ENCODE measurements around the gene FOXK2.
A peak's percentile ranks its signal among the peaks of the same experiment; 100 is the strongest.

The FOXK2 gene

DNA sequence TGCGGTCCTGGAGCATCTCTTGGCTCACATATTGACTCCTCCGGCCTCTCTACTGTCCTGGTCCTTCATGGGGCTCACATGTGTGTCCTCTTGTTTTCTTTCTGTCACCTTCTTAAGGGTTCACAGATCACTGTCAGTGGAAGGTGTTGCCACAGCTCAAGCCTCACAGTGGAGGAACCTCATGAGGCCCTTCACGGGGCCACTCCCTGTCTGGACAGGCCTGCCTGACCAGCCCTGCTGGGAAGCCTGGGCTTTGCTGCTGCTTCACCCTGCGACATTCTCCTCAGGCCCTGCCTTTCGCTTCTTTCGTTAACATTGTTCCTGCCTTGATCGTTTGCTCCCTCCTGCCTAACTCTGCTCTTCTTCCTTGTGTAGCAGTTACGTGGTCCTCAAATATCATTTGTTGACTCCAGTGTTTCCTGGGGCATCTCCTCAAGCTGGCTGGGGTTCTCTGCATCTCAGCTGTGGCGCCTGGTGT lies 72.8 kb downstream of the FOXK2 start:
- DNase-seq: no peak

DNA sequence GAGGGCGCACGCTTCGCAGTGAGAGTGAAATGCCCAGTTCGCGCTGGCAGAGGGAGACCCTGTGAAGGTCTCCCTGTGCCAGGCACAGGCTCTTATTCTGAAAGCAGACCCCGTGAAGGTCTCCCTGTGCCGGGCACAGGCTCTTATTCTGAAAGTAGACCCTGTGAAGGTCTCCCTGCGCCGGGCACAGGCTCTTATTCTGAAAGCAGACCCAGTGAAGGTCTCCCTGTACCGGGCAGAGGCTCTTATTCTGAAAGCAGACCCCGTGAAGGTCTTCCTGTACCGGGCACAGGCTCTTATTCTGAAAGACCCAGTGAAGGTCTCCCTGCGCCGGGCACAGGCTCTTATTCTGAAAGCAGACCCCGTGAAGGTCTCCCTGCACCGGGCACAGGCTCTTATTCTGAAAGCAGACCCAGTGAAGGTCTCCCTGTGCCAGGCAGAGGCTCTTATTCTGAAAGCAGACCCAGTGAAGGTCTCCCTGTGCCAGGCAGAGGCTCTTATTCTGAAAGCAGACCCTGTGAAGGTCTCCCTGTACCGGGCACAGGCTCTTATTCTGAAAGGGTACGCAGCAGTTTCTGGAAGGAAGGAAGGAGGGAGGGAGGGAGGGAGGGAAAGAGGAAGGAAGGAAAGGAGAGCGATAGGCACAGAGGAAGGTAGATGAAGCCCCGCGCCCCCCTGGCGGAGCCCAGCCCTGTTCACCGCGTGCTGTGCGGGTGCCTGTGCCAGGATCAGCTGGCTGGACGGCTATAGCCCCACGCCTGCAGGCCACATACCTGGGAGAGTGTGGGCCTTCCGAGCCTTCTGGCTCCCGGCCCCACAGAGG lies 73.4 kb downstream of the FOXK2 start:
- DNase-seq: peak; percentile 85

DNA sequence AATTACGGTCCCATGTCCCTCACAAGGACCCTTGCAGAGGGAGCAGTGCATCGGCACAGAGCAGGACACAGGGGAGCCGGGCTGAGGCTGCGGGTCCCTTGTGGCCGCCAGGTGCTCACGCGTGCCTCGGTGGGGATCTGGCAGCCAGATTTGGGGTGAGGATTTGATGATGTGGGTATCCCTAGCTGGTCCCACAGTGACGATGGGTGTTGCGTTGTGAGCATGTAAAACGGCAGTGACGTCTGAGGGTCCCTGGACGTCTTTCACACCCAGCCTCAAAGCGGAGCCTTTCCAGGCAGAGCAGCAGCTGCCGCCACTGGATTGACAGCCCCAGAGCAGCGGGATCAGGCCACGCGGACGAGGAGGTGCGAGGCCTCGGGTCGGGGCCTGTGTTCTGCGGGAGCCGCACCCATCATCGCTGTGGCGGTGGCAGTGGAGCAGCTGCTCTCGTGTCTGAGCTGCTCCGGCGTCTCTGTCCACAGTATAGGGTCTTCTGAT lies 74.1 kb downstream of the FOXK2 start:
- DNase-seq: no peak

DNA sequence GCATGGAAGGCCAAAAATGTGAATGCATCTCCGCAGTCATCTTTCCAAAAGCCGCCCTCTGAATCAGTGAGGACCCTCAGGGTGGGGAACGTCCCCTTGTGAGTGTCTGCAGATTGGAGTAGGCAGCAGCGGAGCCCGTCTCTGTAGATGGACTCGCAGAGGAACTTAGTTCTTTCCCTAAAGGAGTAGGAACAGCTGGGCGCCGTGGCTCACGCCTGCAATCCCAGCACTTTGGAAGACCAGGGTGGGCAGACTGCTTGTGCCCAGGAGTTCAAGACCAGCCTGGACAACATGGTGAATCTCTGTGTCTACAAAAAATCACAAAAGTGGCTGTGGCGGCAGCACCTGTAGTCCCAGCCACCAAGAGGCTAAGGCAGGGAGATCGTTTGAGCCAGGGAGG lies 75.0 kb downstream of the FOXK2 start:
- DNase-seq: no peak

DNA sequence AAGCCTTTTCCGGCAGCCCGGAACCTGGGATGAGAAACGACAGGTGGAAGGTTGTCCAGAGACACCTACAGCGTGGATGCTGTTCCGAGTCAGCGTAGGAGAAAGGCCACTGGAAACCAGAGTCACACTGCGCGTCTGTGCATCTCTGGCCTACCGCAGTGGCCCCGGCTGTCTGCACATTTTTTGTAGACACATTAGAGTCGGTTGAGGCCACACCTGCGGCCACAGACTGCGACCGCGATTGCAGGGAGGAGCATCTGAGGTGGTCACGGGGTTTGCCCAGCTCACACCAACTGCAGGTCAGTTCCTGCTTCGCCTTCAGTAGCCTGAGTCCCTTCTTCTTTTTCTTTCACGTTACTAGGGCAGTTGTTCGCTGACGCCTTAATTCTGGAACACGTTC lies 76.4 kb downstream of the FOXK2 start:
- no peak for DNase-seq

DNA sequence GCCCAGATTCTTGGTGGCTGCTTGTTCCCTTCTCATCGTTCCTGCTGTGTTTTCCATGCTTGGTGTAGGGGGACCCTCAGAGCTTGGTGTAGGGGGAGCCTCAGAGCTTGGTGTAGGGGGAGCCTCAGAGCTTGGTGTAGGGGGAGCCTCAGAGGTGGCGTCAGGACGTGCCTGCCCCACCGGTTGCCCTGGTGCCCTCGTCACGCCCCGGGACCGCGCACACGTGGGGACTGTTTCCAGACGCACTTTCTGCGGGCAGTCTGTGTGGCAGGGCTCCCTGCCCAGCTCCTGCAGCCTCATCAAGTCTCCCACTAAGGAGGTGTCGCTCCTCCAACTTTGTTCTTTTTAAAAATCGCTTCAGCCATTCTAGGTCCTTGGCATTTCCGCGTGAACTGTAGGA lies 76.8 kb downstream of the FOXK2 start:
- no peak for DNase-seq

DNA sequence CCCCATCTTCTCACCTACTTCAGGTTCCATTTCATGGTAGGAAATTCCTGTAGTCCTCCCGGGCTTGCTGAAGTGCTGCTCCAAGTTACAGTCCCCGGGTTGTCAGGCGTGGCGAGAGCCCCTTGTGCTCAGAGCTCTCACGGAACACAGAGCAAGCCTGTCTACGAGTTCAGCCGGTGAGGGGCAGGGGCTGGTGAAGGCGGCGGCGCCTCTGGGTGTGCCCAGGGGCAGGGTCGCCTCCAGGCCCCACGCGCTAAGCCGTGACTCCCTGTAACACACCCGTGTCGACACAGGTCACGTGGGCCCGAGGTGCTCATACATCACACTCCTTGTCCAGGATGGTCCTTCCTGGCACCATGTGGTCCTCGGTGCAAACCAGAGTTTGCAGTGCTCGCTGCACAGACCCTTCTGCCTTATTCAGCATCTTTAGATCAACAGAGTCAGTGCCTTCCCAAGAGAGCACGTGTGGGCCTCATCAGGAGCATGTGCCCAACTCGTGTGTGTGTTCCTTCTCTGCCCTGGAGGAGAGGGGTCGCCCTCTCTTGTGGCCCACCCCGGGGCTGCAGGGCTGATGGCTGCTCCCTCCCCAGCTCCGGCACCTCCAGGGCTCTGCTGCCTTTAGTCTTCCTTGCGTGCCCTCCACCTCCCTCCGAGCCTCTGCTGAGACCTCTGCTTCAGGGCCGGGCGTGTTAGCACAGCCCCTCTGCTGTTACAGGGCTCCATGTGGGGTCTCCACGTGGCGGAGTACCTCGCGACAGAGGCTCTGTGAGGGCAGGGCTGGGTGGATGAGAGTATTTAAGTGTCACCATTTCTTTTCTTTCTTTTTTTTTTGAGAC lies 77.5 kb downstream of the FOXK2 start:
- no peak for DNase-seq

DNA sequence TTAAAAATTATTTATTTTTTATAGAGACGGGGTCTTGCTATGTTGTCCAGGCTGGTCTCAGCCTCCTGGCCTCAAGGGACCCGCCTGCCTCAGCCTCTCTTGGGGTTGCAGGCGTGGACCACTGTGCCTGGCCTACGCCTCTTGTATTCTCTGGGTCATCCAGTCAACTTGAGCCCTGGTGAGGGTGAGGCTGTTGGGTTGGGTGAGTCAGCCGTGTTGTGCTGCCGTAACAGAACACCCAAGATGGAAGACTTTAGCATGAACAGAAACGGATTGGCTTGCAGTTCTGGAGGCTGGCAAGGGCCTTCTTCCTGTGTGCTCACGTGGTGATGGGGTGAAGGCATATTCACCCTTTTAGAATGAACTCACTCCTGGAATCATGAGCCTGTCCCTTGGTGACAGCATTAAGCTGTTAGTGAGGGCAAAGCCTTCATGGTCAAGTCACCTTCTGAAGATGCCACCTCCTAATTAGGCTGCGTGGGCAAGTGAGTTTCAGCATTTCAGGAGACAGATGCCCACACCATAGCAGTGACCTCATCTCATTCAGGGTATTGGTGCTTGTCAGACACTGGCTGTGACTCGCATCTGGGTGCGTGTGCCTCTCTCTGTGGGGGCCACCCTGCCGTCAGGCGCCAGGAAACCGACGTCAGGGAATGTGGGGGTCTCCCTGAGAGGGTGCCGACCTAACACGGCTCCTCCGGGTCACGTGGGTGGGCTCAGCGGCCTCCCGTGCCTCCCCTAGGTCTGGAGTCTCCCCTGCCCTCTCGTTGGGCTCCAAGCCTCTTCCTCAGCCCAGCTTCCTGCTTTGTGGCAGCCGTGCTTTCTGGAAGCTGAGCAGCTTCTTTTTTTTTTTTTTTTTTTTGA lies 79.0 kb downstream of the FOXK2 start:
- no peak for DNase-seq

DNA sequence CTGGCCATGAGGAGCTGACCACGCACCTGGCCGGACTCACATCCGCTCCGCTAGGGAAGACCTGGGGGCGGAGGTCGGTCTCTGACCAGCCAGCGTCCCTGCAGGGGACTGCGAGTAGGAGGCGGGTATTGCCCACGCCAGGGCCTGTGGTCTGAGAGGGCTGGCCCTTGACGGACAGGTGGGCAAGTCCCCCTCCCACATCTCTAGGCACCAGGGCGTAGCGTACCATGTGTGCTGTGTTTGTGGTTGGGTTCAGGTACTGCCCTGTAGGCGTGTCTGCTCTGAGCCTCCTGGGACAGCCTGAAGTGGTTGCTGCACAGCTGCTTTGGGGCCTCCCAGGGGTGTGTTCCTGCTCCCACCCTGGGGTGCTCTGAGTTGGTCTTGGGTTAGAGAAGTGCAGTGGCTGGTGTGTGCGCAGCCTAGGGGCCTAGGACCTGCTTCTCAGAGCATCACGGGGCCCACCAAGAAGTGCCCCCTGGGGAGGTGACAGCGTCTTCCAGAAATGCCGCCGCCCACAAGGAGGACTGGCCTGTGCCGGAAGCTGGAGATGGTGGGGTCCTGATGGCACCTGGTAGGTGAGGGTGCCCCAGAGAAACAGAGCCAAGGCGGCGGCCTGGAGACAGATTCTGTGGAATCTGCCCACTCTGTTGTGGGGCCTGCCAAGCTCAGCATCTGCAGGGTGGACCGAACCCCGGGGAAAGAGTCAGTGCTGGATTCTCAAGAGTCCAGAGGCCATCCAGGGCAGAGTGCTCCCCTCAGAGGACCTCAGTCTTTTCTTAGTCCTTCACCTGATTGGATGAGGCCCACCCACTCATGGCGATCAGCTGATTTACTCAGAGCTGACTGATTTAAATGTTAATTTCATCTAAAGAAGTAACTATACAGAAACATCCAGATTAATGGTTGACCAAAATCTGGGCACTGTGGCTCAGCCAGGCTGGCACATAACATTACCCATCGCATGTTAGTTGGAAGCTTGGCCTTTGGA lies 80.4 kb downstream of the FOXK2 start:
- DNase-seq: no peak

DNA sequence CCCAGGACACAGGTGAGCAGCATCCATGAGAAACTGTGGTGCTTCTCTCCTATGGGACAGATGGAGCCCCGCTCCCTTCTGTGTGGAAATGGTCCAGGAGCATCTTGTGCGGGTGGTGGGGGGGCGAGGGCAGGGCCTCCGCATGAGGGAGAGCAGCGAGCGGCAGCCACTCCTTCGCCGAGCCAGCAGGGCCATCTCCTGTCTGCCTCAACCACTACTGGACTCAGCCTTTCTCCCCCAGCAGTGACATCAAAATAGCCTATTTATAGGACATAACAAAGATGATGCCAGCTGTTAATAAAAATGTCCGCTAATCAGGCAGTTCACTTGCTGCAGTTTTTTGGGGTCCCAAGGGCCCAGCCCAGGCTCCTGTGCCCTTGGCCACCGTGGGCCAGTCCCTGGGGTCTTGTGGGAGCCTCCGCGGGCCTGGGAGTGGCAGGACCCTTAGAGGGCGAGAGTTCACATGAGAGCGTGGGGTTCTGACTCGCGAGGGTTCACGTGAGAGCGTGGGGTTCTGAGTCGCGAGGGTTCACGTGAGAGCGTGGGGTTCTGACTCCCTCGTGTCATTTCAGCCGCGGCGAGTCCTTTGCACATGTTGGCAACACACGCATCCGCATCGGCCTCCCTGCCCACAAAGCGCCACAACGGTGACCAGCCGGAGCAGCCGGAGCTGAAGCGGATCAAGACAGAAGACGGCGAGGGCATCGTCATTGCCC lies 81.4 kb downstream of the FOXK2 start:
- DNase-seq: no peak

DNA sequence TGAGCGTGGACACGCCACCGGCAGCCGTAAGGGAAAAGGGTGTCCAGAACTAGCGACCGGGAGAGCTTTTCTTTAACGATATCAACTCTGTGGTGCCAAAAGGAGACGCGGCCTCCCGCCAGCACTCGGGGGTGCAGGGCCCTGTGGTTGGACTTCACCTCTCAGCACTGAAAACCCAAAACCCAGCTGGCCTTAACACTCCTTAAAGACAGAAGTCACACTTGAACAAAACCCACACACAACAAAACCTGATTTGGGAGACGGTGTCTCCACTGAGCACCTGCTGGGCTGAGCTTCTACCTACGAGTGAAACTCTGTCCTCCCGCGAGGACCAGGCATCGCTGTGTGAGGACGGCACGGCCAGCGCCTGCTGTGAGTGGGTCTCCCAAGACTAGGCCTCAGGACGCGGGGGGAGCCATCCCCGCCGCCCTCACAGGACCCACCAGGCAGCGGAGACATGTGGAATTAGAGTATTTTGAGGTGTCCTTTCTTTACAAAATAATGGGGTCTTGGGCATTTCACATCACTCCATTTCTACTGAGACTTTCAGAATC lies 82.0 kb downstream of the FOXK2 start:
- DNase-seq: no peak

DNA sequence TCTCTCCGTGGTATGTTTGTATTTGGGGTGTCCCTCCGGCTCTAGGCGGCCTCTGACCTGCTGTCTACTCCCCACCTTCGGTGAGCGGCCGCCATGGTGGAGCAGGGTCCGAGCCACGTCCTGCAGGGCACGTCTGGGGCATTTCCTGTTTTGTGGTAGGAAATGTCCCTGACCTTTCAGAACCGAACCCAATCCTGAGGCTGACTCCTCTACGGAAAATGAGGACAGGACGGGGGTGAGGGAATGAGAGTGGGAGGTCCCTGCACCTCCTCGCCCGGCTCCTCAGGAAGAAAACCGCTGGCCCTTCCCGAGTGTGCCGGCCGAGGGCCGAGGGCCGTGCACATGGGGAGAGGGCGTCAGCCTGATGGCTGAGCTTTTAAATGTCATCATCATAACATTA lies 83.0 kb downstream of the FOXK2 start:
- DNase-seq: no peak

DNA sequence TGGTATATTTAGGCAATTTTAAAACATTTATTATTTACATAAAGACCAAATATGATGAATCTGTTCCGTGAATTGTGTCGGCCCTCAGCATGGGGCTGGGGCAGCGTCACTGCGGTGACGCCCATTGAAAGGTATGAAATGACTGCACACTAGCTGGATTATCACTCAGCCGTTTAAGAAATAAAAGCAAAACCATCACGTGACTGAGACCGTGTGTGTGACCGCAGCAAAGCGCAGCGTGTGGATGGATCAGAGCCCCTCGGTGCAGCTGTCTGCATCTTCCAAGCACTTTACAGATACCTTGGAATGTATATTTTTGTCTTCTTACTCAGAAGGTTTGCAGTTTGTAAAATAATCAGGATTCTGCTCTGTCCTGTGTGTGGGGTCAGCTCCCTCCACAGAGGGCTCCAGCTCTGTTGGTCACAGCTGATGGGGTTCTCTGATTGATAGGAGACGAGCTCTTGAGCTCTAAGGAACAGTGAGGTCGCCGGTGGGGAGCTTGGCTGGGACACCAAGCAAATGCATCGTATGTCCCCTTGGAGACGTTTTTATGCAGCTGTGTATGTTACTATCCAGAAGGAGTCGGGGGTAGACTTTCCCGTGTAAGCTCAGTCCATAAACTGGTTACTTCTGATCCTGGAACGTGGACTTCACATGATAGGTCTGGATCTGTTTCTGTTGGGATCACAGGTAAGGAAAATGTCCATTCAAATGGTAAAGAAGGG lies 83.6 kb downstream of the FOXK2 start:
- no peak for DNase-seq

DNA sequence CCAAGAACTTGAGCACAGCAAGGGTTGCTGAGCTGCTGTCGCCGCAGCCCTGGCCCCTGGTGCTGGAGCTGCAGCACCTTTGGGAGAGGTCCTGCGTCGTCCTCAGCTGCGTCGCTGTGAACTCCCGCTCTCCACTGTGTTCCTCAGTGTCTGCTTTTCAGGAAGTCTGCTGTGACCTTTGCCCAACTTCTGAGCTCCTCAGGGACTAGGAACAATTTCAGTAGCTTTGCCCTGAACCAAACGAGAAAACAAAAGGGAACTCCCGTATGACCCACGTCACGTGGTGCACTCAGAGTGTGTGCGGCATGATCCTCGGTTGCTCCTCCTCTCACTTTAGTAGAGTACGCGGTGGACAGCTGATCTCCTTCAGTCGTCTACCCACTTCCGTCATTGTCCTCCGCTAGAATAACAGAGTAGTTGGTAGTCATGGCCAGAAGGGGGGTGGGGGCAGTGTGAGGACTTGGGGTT lies 84.5 kb downstream of the FOXK2 start:
- DNase-seq: peak; percentile 73

DNA sequence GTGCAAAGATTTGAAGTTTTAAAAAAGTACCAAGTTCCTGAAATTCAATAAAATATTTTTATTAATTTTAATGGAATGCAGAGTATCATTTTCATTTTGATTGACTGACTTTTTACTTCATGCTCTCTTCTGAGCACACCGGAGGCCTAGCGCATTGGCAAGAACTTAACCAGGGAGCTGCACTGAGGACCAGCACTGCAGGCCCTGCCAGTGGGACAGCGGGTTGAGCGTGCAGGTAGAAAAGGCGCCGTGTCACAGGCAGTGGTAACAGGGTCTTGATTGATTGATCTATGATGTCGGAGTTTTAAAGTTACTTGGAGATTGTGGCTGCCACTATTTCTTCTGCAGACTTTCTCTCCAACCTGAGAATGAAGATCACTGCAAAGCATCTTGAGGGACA lies 85.0 kb downstream of the FOXK2 start:
- DNase-seq: no peak

DNA sequence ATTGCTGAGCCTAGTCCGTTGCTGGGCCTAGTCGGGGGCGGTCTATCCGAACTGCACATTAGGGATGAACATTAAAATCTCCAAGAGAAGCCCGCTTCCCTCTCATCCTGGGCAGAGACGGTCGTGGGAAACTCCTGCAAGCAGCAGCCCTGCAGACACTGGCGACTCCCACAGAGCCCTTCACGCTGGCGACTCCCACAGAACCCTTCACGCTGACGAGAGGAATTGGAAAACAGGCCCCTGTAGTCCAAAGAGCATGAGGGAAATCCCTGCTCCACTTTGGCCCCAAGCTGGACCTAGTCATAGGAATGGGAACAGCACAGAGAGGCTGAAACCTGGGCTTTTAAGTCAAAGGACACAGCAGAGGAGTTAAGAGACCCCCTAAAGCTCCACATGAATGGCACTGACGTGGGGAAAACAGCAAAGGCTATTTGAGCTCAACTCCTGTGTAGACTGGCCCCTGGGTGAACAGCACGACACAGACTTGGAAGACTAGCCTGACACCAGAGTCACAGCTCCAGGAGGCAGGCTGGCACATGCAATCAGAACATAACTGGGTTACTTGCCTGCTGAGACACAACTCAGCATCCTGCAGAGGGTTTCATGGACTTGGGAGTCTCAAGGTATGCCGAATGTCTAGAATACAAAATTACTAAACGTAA lies 86.5 kb downstream of the FOXK2 start:
- DNase-seq: no peak

DNA sequence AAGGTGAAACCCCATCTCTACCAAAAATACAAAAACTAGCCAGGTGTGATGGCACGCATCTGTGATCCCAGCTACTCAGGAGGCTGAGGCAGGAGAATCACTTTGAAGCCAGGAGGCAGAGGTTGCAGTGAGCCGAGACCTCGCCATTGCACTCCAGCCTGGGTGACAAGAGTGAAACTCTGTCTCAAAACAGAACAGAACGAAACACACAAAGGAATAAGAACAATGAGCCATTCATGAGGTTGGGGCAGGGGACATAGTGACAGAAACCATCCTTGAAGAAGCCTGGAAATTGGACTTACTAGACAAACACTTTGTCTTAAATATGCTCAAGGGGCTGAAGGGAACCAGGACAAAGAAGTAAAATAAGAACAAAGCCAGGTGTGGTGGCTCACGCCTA lies 89.3 kb downstream of the FOXK2 start:
- DNase-seq: no peak

DNA sequence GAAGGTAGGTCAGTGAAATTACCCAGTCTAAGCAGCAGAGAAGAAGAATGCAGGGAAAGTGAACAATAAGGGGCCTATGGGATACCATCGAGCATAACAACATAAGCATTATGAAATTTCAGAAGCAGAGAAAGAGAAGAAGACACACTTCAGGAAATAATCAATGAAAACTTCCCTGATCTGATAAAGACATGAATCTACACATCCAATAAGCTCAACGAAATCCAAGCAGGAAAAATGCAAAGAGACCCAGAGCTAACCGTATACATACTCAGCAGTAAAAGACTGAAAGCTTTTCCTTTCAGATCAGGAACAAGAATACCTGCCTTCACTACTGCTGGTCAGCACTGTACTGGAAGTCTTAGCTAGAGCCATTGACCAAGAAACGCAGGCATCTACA lies 90.1 kb downstream of the FOXK2 start:
- DNase-seq: no peak
